Muscle of leg (tissue), 11 donors: ENCODE measurements around the gene FOXK2. TPM values are rescaled to one million over a fixed set of nuclear protein-coding genes. Genes with fewer than 3 reads are reported as not detected.

ENCODE experiments used
- DNase-seq: peaks from one replicate; pipeline ENCODE4 v3.0.0; 2013
- H3K27ac ChIP-seq: one replicate; pipeline ENCODE4 v1.5.1; 2013; ENCODE audit warnings: mild to moderate bottlenecking, low read length, control low read depth
- H3K27me3 ChIP-seq: one replicate; pipeline ENCODE4 v1.6.1; 2013; ENCODE audit warnings: low read length; ENCODE audit not compliant: control insufficient read depth, insufficient read depth
- H3K36me3 ChIP-seq: one replicate; pipeline ENCODE4 v1.6.1; 2013; ENCODE audit warnings: low read length; ENCODE audit not compliant: control insufficient read depth, insufficient read depth
- H3K4me1 ChIP-seq: one replicate; pipeline ENCODE4 v1.6.1; 2013; ENCODE audit warnings: low read length; ENCODE audit not compliant: control insufficient read depth, insufficient read depth
- H3K4me3 ChIP-seq: one replicate; pipeline ENCODE4 v1.5.1; 2013; ENCODE audit warnings: low read length, control low read depth
- H3K9me3 ChIP-seq: replicated peaks from 2 replicates; pipeline ENCODE4 v1.6.1; 2013; ENCODE audit warnings: low read depth, low read length; ENCODE audit not compliant: control insufficient read depth
- WGBS: methylation state at CpG from one replicate; pipeline ENCODE4 v1.1.5; 2013; ENCODE audit warnings: missing lambda C conversion rate; ENCODE audit not compliant: insufficient coverage; 5-methylcytosine and 5-hydroxymethylcytosine counted together
- polyA plus RNA-seq, 8 donors: library from polyadenylated mRNA; unstranded; fragments of 120-200 nt; gene quantifications; one replicate each; pipeline versions ENCODE4 v1.2.1 to v1.2.3, GENCODE V29; 2013; ENCODE audit warnings: inconsistent platforms in 1 of 8, low replicate concordance in 1 of 8; ENCODE audit not compliant: insufficient read length in 8 of 8, insufficient read depth in 1 of 8
- total RNA-seq: library from RNA; stranded (reverse); fragments of 120-200 nt; gene quantifications from one replicate; pipeline ENCODE4 v1.2.4, GENCODE V29; 2013

FOXK2 gene
- total and polyA plus RNA-seq, 9 donors: 31.8 to 47.3 (median 38.3) TPM

GRCh38 chr17:82483836-82484235, 35.7 kb upstream of the FOXK2 start:
- no peak for DNase-seq
- WGBS: 91% methylated on average over 7 of the region's 9 CpGs
- Histone ChIP-seq H3K9me3 (no peaks in the 10 kb centered on the region), H3K4me1 (peaks cover 12% of the 10 kb centered on the region), H3K27ac (no peak overlapping the region), H3K4me3 (no peak overlapping the region), H3K36me3 (peaks cover 91% of the 10 kb centered on the region), H3K27me3 (no peaks in the 10 kb centered on the region)

- no peaks in the 10 kb centered on the region for H3K9me3 ChIP-seq
- WGBS: 68% methylated on average over 12 of the region's 13 CpGs
- no peak overlapping the region for H3K4me3 ChIP-seq
- no peaks in the 10 kb centered on the region for H3K27me3 ChIP-seq
- no peak for DNase-seq
- H3K27ac ChIP-seq: no peak overlapping the region
- peaks cover 12% of the 10 kb centered on the region for H3K4me1 ChIP-seq
- peaks cover 73% of the 10 kb centered on the region for H3K36me3 ChIP-seq
Observed at GRCh38 chr17:82486231-82487094, 33.1 kb upstream of the FOXK2 start.

GRCh38 chr17:82487910-82488309, 31.6 kb upstream of the FOXK2 start:
- Histone ChIP-seq H3K9me3 (no peaks in the 10 kb centered on the region), H3K4me1 (peaks cover 12% of the 10 kb centered on the region), H3K36me3 (peaks cover 59% of the 10 kb centered on the region), H3K4me3 (no peak overlapping the region), H3K27ac (no peak overlapping the region), H3K27me3 (no peaks in the 10 kb centered on the region)
- WGBS: 67% methylated on average over 11 of the region's 14 CpGs
- peak; percentile 65 for DNase-seq

GRCh38 chr17:82489117-82489516, 30.4 kb upstream of the FOXK2 start:
- H3K27ac ChIP-seq: peak overlapping the region; percentile 25
- peak; percentile 40 for DNase-seq
- peaks cover 12% of the 10 kb centered on the region for H3K4me1 ChIP-seq
- H3K4me3 ChIP-seq: no peak overlapping the region
- 65% methylated on average over 6 of the region's 8 CpGs for WGBS
- peaks cover 47% of the 10 kb centered on the region for H3K36me3 ChIP-seq
- no peaks in the 10 kb centered on the region for H3K27me3 ChIP-seq
- no peaks in the 10 kb centered on the region for H3K9me3 ChIP-seq

- Histone ChIP-seq H3K36me3 (peaks cover 38% of the 10 kb centered on the region), H3K27me3 (no peaks in the 10 kb centered on the region), H3K27ac (no peak overlapping the region), H3K4me1 (peaks cover 15% of the 10 kb centered on the region), H3K4me3 (no peak overlapping the region), H3K9me3 (no peaks in the 10 kb centered on the region)
- WGBS: 82% methylated on average over 20 of the region's 21 CpGs
- DNase-seq: no peak
Observed at GRCh38 chr17:82489851-82490511, 29.6 kb upstream of the FOXK2 start.

- DNase-seq: no peak
- Histone ChIP-seq H3K27ac (no peak overlapping the region), H3K4me1 (peaks cover 15% of the 10 kb centered on the region), H3K9me3 (no peaks in the 10 kb centered on the region), H3K4me3 (no peak overlapping the region), H3K36me3 (peaks cover 33% of the 10 kb centered on the region), H3K27me3 (no peaks in the 10 kb centered on the region)
- WGBS: 86% methylated on average over 20 of the region's 25 CpGs
Observed at GRCh38 chr17:82490512-82491195, 28.9 kb upstream of the FOXK2 start.

- DNase-seq: no peak
- WGBS: 91% methylated on average over 8 of the region's 10 CpGs
- no peak overlapping the region for H3K27ac ChIP-seq
- H3K4me3 ChIP-seq: no peak overlapping the region
- H3K27me3 ChIP-seq: no peaks in the 10 kb centered on the region
- H3K4me1 ChIP-seq: peaks cover 15% of the 10 kb centered on the region
- H3K36me3 ChIP-seq: peaks cover 28% of the 10 kb centered on the region
- H3K9me3 ChIP-seq: no peaks in the 10 kb centered on the region
Observed at GRCh38 chr17:82491196-82491530, 28.4 kb upstream of the FOXK2 start.

- peaks cover 24% of the 10 kb centered on the region for H3K36me3 ChIP-seq
- peaks cover 19% of the 10 kb centered on the region for H3K4me1 ChIP-seq
- no peak overlapping the region for H3K4me3 ChIP-seq
- 90% methylated on average over 11 of the region's 15 CpGs for WGBS
- H3K27me3 ChIP-seq: no peaks in the 10 kb centered on the region
- H3K9me3 ChIP-seq: no peaks in the 10 kb centered on the region
- H3K27ac ChIP-seq: no peak overlapping the region
- no peak for DNase-seq
Observed at GRCh38 chr17:82491533-82491932, 28.0 kb upstream of the FOXK2 start.

GRCh38 chr17:82492643-82493225, 26.8 kb upstream of the FOXK2 start:
- Histone ChIP-seq H3K36me3 (peaks cover 13% of the 10 kb centered on the region), H3K27ac (no peak overlapping the region), H3K4me1 (peaks cover 23% of the 10 kb centered on the region), H3K4me3 (no peak overlapping the region), H3K9me3 (no peaks in the 10 kb centered on the region), H3K27me3 (no peaks in the 10 kb centered on the region)
- DNase-seq: no peak
- 82% methylated on average over 7 of the region's 13 CpGs for WGBS
